Mesenteric fat pad (tissue), 1 donor: ENCODE results near the gene ANTXR1. TPM values are rescaled to one million over a fixed set of nuclear protein-coding genes. Genes with fewer than 3 reads are reported as not detected.

Experiments
- DNase-seq: peaks from one replicate; pipeline ENCODE4 v3.0.0-alpha.2; 2020; ENCODE audit warnings: low spot score
- total RNA-seq: library from RNA; stranded (reverse); fragmentation: NEBNext Ultra II Directional; extraction: Animal tissue kit (Norgen Biotek cat#: 25700); gene quantifications from one replicate; pipeline ENCODE4 v1.2.1, GENCODE V29; 2021
- donor health status: DM: yes; HTN: yes; CAD: no.

Gene ANTXR1
- total RNA-seq, 1 donor from 2014 or later: 51.9 TPM

DNA sequence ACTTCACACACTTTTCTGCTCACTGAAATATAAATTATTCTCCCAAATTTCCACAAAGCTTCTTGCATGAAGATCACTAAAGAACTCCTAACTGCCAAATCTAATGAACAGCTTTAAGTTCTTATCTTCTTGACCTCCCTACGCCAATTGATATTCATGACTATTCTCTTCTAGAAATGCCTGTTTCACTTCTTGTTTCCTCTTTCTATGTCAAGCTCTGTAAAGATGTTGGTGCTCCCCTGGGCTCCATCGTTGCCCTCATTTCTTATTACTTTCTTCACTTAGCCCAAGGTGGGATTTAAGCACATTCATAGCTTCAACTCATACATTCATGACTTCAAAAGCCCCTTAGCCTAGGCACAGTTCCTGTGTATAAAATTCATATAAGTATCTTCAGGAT is 9.2 kb upstream of the ANTXR1 start:
- no peak for DNase-seq

DNA sequence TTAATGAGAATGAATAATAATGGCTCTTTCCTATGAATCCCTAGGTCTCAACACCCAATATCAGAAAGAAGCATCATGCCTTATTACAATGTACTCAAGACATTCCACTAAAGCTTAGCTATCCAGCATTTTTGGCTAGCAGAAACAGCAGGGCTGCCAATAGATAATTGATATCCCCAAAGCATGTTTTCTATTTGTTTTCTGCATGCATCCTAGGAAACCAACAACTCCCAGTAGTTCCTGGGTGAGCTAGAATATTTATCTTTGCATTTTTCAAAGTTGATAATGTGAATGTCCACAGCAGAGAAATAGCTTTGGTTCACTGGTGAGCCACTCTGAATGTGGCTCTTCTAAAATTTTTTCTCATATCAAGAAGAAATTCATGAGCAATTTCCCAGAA is 5.8 kb upstream of the ANTXR1 start:
- no peak for DNase-seq

DNA sequence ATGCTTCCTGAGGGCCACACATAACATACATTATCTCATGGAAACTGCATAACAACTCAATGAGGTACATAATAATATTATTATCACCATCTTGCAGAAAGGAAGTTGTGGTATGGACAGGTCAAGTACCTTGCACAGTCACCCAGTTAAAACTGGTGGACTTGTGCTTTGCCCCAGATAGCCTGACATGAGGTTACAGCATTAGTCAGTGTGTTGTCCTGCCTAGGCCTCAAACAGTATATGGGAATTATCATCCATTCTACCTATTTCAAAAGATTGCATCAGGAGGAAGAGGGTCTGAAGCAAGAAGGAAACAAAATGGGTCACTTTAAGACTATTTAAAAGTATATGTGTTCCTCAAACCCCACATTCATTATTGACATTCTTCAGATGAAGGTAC is 5.4 kb upstream of the ANTXR1 start:
- DNase-seq: no peak

DNA sequence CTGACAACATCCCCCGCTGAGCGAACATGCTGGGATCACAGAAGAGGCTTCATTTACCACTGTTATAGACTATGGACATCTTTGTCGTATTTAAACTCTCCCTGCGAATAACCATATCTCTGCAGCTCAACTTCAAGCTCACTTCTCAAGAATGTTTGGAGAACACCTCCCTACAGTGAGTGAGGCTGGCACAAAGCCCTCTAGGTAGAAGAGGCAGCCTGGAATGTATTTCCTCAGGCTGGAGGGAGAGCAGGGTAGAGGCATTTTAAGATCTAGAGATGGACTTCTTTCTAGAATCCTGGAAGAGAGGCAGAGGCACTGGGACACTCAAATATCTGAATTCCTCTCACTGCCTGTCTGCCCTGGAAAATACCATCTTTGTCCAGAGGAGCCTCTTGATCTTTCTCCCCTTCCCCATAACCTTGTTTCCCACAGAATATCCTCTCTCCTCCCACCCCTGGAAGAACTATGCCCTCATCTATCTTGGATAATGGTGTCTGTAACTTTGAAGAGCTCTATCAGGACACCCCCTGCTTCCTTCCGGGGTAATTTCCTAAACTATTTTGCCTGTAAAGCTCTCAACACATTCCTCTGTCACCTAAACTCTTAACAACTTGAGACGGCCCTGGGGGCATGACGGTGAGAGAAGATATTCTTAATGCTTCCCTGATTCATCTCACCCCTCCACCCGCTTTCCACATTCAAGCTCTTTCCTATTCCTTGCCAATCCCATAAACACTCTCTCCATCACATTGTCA is 2.4 kb upstream of the ANTXR1 start:
- DNase-seq: no peak

DNA sequence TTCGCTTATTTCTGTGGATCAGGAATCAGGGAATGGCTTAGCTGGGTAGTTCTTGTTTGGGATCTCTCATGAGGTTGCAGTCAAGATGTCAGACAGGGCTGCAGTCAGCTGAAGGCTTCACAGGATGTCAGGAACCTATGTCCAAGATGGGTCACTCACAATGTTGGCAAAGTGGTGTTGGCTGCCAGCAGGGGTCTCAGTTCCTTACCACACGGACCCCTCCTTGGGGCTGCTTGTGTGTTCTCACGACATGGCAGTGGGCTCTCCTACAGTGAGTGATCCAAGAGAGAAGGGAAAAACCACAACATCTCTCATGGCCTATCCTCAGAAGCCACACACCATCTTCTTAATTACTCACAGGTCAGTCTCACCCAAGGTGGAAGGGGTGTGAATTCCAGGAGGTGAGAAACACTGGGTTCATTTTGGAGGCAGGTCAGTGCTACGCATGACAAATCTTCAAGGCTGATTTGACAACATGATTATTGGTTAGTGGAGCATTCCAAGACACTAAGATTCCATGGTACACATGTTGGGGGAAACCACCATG is 1.3 kb upstream of the ANTXR1 start:
- no peak for DNase-seq

DNA sequence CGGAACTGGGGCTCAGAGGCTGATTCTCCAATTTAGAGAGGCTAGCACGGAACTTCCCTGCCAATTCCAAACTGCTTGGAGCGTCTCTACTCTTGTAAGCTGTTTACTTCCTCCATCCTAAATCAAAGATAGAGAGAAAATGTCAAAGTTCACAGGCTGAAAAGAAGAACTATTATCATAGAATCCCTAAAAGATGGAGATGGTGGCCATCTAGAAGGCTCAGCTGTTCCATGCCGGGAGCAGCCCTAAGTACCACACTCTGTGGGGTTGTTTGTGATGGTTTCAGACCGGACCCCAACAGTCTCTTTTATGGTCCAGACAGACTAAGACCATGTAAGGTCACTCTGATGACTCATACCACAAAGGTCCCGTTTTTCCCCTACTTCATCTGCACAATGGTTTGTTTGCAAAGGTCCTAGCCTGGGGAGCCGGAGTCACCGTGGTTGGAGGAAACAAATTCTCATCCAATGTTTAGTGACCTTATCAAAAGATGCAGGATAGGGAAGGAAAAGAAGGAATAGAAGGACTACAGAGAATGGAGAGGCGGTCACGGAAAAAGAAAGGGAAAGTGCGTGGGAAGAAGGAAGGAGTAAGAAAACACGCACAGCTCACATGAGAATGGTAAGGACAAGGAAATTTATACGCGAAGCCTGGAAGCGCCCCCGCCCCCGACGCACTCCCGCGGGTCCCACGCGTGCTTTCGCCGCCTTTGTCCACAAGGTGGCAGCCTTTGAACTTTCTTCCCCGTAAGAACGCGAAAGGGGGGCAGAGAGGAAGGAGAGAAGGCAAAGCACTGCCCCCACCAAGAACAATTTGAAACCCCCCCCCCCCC is 453 bp upstream of the ANTXR1 start:
- no peak for DNase-seq

DNA sequence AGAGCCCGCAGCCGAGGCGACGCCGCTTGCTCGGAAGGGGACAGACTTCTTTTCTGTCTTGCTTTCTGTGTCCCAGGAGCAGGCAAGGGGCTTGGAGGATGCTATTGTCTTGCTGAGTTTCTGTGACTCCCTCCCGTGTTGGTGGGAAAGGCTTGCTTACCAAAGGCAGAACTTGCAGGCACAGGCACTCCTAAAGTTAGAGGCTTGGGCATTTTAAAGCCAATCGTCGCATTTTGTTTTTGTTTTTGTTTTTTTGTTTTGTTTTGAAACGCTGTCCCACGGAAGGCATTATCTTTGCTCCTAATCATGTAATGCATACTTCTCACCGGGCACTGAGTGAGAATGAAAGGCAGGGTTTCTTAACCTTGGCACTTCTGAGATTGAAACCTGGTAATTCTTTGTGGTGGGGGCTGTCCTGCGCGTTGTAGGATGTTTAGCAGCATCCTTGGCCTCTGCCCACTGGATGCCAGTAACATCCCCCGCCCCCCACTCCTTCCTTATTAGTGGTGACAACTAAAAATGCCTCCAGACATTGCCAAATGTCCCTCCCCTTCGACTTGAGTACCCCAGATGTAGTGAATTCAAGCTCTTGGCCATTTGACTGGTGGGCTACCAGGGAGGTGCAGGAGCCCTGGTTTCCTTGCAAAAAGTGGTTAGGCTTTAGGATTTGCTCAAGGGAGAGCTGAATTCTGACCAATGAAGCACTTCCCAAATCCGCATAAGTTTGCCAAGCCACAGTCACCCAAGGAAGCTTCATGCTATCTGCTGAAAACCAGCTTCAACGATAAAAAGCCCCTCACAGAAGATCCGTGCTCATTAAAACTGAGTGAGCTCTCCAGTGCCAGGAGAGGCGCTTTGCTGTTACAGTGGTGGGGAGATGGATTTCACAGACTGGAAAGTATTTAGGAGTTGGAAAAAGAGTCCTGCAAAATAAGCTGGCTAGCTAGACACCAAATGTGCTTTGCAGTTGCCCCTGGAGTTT is 1.2 kb downstream of the ANTXR1 start:
- no peak for DNase-seq

DNA sequence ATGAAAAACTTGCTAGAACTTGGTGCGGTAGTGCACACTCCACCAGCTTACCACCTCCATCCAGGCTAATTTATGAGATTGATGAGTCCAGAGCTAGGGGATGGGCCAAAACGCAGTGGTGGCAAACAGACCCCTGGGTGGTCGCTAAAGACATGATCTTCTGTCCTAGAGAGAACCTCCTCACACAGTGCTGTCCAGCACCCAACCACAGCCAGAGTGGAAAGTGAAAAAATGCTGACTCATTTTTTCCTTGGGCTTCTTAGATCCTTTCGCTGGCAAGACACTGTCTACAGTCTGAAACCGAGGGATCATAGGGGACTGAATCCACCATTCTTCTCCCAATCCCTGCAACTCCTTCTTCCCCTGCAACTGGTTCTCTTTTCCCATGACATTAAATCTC is 4.1 kb downstream of the ANTXR1 start:
- no peak for DNase-seq

DNA sequence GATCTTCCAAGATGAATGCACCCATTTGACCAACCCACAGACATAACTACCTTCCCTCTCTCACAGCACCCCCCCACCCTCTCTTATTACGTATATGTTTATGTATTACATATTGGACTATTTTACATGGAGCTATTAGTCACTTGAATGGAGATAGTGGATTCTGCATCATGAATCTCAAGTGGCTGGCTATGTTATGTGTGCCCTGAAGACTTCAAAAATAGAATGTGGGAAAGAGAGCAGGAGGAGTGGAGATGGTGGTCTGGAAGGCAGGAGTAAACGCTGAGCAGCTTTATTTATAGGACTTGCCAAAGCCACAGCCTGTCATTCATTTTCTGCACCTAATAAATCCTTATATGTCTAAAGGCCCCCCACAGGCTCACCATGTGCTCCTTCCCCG is 4.9 kb downstream of the ANTXR1 start:
- DNase-seq: no peak

DNA sequence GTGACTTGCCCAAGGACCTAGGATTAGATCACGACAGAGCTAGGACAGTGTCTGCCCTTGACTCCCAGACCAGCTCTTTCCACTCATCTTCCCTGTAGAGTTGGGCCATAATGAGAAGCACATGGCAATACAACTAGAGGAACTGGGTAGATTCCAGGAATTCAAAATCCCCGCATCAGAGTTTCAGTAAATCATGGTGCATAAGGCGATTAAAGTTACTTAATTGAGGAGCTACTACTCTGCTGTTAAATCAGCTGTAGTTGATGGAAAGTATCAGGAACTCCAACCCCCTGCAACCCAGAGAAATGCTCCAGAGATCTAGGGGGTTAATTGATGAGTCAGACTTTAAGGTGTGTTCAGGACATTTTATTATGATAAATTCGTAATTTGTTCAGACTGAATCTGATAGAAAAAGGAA is 5.7 kb downstream of the ANTXR1 start:
- DNase-seq: no peak

DNA sequence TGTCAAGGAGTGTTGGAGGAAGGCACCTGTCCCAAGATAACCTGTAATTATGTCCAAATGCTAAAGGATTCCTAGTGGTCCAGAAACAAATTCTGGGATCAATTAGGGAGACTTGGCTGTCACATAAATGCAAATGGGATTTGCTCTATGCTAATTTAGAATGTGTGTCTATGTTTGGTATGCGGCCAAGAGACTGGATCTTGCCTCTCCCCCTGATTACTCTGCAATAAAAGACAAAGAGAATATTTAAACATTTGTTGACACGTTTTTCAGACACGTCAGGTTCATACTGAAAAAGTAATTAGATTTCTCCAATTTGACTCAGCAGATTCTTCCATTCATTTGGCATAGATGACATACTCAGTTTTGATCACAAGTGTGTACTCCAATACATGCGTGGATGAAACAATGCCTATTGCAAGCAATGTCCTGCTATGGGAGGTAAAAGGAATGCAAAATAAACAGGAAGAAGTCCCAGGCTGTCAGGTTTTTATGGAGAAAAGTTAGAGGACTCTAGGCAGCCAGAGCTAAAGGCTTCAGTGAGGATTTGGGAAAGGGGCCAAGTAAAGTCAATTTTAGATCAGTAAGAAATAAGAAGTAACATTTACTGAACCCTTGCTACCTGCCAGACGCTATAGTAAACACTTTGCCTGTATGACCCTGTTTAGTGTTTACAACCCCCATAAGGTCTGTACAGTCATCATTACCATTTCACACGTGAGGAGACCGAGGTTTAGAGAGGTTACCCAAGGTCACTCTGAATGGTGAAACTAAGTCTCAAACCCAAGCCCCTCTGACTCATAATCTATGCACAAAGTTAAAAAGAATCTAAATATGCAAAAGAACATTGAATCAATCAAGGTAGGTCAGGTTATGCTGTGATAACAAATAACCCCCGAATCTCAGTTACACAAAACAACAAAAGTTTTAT is 7.8 kb downstream of the ANTXR1 start:
- no peak for DNase-seq

DNA sequence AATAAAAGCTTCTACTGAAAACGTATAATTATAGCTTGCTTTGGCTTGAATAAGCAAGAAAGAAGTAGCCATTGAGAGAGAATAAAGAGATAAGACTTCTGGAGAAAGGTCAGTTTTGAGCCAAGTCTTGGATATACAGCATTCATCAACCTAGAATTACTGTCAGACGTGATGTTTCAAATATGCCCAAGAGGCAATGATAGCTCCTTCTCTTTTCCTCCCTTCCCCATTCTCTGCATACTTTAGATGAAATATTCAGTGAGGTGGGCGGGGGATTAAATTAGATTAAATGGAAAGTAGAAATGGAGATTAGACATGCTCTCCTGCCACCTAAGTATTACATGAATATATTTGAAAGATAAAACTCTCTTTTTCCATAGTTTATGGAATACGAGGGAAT is 8.7 kb downstream of the ANTXR1 start:
- DNase-seq: no peak

DNA sequence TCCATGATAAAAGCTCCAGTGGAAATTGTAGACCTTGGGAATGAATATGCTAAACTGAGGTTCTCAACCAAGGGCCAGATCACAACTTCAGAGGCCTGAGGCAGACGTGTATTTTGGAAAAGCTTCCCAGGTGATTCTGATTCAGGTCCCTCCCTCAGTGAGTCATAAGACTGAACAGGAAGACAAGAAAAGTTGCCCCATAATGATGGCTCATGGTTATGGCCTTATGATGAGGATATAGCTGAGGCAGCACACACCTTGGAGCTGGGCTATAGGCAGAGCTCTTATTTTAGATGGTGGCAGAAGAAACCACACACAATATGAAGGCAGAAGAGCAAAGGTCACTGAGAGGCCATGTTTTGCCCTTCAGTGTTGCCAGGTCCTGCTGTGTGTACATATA is 9.6 kb downstream of the ANTXR1 start:
- DNase-seq: no peak

DNA sequence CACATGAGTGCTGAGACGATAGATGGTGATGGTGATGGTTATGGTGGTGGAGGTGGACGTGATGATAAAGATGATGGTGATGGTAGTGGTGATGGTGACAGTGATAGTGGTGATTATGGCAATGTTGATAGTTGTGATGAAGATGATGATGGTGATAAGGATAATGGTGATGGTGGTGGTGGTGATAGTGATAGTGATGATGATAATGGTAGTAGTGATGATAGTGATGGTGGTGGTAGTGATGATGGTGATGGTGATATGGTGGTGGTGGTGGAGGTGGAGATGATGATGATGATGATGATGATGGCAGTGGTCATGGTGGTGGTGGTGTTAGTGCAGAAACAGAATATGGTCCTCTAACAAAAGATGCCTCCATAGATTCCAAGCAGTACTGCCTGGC is 10.3 kb downstream of the ANTXR1 start:
- DNase-seq: no peak

DNA sequence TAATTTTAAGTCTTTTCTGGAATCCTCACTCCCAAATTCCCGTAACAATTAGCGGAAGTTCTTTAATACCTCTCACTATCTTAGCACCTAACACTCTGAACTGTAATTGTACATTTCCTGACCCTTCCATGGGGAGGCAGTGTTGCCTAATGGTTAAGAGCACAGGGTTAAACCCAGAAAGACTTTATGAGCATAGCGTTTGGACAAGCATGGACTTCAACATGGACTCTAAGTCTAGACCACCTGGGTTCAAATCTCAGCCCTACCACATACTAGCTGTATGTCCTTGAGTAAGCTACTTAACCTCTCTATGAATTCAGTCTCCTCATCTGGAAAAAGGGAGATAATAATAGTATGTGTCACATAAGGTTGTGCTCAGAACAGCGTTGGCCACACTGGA is 13.0 kb downstream of the ANTXR1 start:
- DNase-seq: no peak

DNA sequence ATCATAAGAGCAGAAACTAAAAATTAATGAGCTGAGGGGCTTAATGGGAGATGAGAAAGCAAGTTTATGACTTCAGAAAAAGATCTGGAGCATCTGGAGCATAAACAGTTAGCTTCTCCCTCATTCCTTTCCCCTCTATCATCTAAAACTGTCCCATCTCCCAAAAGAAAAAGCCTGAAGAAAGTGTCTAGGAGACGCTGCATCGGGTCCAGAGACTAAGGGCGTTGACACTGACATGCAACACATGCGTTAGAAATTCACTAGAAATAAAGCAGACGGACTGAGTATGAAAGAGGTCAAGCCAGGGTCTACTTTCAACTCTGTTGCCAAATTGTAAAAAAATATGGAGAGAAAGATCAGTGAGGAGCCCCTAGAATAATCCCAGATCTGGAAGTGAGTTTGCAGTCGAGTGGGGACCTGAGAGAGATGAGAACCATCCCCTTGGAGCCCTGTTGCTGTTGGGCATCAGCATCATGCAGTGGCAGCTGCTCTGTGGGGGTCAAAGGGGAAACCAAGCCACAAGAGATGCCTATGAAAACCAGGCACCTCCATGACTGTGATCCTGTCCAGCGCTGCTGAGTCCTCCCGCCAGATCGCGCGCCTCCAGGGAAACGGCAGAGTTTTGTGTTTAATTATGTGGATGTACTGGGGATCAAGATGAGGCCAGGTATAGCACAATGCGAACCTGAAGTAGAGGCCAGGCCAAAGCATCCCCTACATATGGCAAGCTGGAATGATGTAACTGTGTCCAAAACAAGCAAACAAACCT is 13.9 kb downstream of the ANTXR1 start:
- DNase-seq: no peak

DNA sequence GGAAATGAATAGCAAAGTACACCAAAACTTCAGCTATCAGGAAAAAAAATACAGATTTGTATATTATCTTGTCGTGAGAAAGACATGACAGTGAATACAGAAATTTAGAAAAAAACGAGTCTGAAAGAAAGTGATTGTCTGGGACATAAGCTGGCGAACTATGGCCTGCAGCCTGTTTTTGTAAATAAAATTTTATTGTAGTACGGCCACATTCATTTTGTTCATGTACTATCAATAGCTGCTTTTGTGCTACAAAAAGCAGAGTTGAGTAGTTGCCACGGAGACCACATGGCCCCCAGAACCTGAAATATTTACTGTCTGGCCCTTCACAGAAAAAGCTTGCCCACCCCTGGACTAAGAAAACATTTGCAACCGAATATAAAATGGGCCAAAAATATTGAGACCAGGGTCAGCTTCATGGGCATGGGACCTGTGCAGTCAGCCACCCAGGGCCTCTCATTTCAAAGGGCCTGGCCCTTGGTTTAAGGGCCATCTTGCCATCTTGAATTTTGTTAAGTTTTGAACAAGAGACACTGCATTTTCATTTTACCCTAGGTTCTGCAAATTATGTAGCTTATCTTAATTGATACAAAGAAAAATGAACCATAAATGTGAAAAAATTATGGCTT is 17.9 kb downstream of the ANTXR1 start:
- no peak for DNase-seq

DNA sequence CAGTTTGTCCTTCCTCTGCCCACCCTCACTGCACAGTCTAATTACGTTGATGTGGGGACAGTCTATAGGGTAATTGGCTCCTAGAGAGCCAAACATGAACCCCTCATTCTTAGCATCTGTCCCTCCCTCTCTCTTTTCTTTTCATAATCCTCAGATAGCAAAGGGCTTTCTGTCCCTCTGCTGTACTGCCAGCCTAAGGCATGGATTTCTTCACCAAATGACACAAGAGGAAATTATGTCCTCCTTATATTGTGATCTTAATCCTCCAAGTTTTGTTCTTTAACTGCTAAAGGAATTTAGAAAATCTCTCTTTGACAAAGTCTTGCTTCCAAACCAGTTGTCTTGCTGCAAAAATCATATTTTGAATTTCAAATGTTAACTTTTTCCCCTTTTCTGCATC is 18.5 kb downstream of the ANTXR1 start:
- no peak for DNase-seq

DNA sequence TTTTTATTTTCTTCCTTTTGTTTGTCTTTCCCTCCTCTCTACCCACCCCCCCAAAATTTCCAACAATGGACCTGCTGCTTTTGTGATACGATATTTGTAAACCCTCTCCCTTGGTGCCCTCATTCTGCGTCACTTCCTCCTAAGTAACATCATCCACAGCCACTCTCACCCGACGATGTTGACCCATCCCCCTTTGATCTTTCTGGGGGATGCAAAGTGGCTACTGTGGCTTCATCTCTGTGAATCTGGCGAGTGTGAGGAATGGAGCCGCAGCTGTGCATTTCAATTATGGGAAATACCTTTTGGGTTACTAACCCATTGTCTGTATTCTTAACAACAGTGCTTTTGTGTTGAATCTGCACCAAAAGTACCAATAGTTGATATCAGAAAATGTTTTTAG is 19.4 kb downstream of the ANTXR1 start:
- DNase-seq: no peak
